ENCODE data around the gene HPCAL1. TPM values are rescaled to one million over a fixed set of nuclear protein-coding genes. Genes with fewer than 3 reads are reported as not detected.

The HPCAL1 gene
- total and polyA plus RNA-seq, 10 of the 15 experiments (the other 5 are each of a cell fraction or from before 2014, with no cell fraction given): 0.40 to 12.8 (median 7.9) TPM

- WGBS (ENCODE audit: insufficient coverage, insufficient replicate concordance, low lambda C conversion rate, missing lambda C conversion rate): 45% methylated on average over 17 of the region's 17 CpGs
- Histone ChIP-seq H3K4me3 (no peak overlapping the region), H3K79me2 (ENCODE audit: control insufficient read depth, insufficient read depth, low read length) (no peaks in the 10 kb centered on the region), H3K36me3 (ENCODE audit: control insufficient read depth in 2 of 2, insufficient read depth in 2 of 2, low read length in 1 of 2) (no peaks in the 10 kb centered on the region), H3K4me1 (ENCODE audit: control insufficient read depth, insufficient read depth, low read length) (no peaks in the 10 kb centered on the region), H3K9me3 (replicated peaks; ENCODE audit: control insufficient read depth, insufficient read depth, low read length) (no peaks in the 10 kb centered on the region), H4K20me1 (ENCODE audit: control insufficient read depth, insufficient read depth) (no peaks in the 10 kb centered on the region), H2AFZ (ENCODE audit: control insufficient read depth, low read depth, low read length) (no peak overlapping the region), H3K27me3 (replicated peaks in 1 of 2; ENCODE audit: control insufficient read depth in 2 of 2, insufficient read depth in 2 of 2, low read length in 1 of 2) (no peaks in the 10 kb centered on the region), H3K27ac (ENCODE audit: control insufficient read depth, insufficient read depth) (no peak overlapping the region), H3K4me2 (ENCODE audit: control insufficient read depth, insufficient read depth) (no peak overlapping the region), H3K9ac (ENCODE audit: control insufficient read depth, insufficient read depth, low read length) (no peak overlapping the region)
- intact Hi-C loops (cut with micrococcal nuclease; ENCODE audit: unreplicated experiment) (no loop called here), in situ Hi-C loops (cut with MboI) (no loop called here)
- POLR2A ChIA-PET: no interaction called here
- CTCF ChIA-PET: interaction anchor here (2.2 kb wide), 1 partner anchor 124 kb away, joined by 7 read pairs; no protein-coding TSS in a partner anchor
- SMC1A ChIA-PET (ENCODE audit: uncharacterized antibody, unreplicated experiment): interaction anchor here (1.6 kb wide), 1 partner anchor 16 kb away, joined by 4 read pairs; no protein-coding TSS in a partner anchor
- BruUV-seq (replicated peaks): no TSS peak
- RAD21 ChIA-PET (ENCODE audit: unreplicated experiment): interaction anchor here (1.1 kb wide), 1 partner anchor 124 kb away, joined by 4 read pairs; no protein-coding TSS in a partner anchor
- TF ChIP-seq SMAD5 (IDR thresholded peaks at IDR 0.05; ENCODE audit: low read depth) (no peak), FOS (IDR thresholded peaks at IDR 0.05; ENCODE audit: borderline replicate concordance, extremely low read depth, insufficient read length) (no peak), ZBTB33 (IDR thresholded peaks at IDR 0.05) (no peak), HCFC1 (IDR thresholded peaks at IDR 0.05; ENCODE audit: low read length) (no peak), BRCA1 (IDR thresholded peaks at IDR 0.05; ENCODE audit: low read depth, low read length) (no peak), EED (IDR thresholded peaks at IDR 0.05; ENCODE audit: low read depth) (no peak)
- DNase-seq (ENCODE audit: low read depth, low spot score) (no peak), ATAC-seq (peak; percentile 44), FAIRE-seq (no peak)
Observed at GRCh38 chr2:10285556-10286198, 17.0 kb upstream of the HPCAL1 start.
